Panc1 (cell line): ENCODE measurements around the gene CHRD.

Experiments used
- CTCF ChIP-seq: fragments of 450-650 bp; IDR thresholded peaks from 2 replicates; pipeline ENCODE4 v1.5.1; 2017; ENCODE audit warnings: mild to moderate bottlenecking
- POLR2AphosphoS5 ChIP-seq: IDR thresholded peaks from 2 replicates; pipeline ENCODE4 v1.6.1; 2012; ENCODE audit warnings: mild to moderate bottlenecking, low read depth, low read length, moderate library complexity
- REST ChIP-seq, 2 experiments: IDR thresholded peaks; 2 replicates each; pipeline ENCODE4 v1.6.1; 2011 to 2012; ENCODE audit warnings: low read depth in 2 of 2, control low read depth in 1 of 2, low read length in 1 of 2, mild to moderate bottlenecking in 1 of 2, moderate library complexity in 1 of 2; ENCODE audit not compliant: insufficient read depth in 1 of 2
- SIN3A ChIP-seq: IDR thresholded peaks from 2 replicates; pipeline ENCODE4 v1.6.1; 2012; ENCODE audit warnings: low read depth, mild to moderate bottlenecking, low read length, moderate library complexity, borderline replicate concordance; ENCODE audit not compliant: insufficient read depth

- no peak for TF ChIP-seq CTCF
- TF ChIP-seq REST (IDR thresholded peaks at IDR 0.05; ENCODE audit: insufficient read depth in 1 of 2, low read depth in 2 of 2, low read length in 1 of 2): no peak
- no peak for TF ChIP-seq POLR2AphosphoS5
- TF ChIP-seq SIN3A: no peak
Observed at GRCh38 chr3:184414418-184415202, 34.8 kb downstream of the CHRD start.
